ENCODE data around the gene SPATA22.
"Not testable (repeated sequence)": the region's sequence is repeated elsewhere in the genome, so short reads cannot be mapped to it uniquely, and the experiment has no call there.

SPATA22 gene

DNA sequence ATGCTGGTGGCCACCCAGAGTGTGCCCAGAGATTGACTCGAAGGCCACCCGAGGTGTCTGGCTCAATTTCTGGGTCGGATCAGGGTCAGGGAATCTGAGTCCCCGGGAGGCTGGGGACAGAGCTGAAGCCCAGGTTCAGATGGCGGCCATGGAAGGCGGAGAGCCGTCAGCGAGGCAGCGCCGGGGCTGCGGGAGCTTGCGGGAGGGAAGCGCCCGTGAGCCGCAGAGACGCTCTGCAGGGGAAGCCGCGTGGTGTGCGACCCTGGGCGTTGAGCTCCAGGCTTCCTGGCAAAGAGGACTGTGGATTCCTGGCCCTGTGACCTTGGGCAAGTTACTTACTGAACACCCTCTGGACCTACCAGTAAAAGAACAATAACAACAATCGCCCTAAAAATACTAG, 518 bp upstream of the SPATA22 start:
- Histone ChIP-seq H3K9me3 (replicated peaks; ENCODE audit: low read length) (no peaks in the 10 kb centered on the region), H3K9ac (ENCODE audit: low read depth, low read length) (no peak overlapping the region), H3K4me1 (ENCODE audit: control insufficient read depth, insufficient read depth, low read length) (no peaks in the 10 kb centered on the region), H3K36me3 (ENCODE audit: insufficient read depth, low read length) (no peaks in the 10 kb centered on the region), H3K4me2 (ENCODE audit: low read length) (no peak overlapping the region), H3K4me3 (ENCODE audit: low read length) (no peak overlapping the region), H3K27me3 (ENCODE audit: control insufficient read depth, insufficient read depth, low read length) (no peaks in the 10 kb centered on the region)

DNA sequence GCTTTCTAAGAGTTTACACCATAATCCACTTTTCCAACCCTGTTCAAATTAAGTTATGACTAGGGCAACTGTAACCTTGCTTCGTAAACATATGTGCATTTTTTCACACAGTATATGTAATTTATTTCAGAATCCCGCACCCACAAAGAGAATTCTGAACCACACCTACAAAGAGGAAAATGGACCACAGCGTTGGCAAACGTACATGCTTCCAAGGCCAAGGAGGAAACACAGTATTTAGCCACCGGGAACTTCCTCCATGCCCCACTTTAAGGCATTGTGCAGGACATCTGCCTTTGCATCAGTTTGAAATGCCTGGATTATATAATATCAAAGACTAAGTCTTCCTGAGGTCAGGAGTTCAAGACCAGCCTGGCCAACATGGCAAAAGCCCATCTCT, 2.1 kb downstream of the SPATA22 start:
- no peak overlapping the region for H3K4me2 ChIP-seq (ENCODE audit: low read length)
- no peaks in the 10 kb centered on the region for H3K9me3 ChIP-seq (replicated peaks; ENCODE audit: low read length)
- no peaks in the 10 kb centered on the region for H3K36me3 ChIP-seq (ENCODE audit: insufficient read depth, low read length)
- H3K4me3 ChIP-seq (ENCODE audit: low read length) = no peak overlapping the region
- H3K4me1 ChIP-seq (ENCODE audit: control insufficient read depth, insufficient read depth, low read length) = no peaks in the 10 kb centered on the region
- no peaks in the 10 kb centered on the region for H3K27me3 ChIP-seq (ENCODE audit: control insufficient read depth, insufficient read depth, low read length)
- H3K9ac ChIP-seq (ENCODE audit: low read depth, low read length) = no peak overlapping the region

DNA sequence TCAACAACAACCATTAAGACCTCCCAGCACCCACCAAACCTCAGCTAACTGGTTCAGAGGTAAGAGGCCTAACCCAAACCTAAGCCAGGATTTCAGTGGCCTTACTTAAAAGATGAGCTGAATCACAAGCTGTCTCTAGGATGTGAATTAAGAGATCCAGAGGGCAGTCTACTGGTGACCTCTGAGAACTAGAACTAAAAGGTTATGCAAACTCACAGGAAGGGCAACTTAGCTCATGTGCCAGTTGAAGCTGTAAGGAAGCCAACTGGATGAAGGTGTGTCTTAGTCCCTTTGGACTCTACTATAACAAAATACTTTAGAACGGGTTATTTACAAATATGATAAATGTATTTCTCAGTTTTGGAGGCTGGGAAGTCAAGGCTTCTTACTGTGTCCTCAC, 5.3 kb downstream of the SPATA22 start:
- H3K4me3 ChIP-seq (ENCODE audit: low read length); H3K27me3 ChIP-seq (ENCODE audit: control insufficient read depth, insufficient read depth, low read length); H3K4me2 ChIP-seq (ENCODE audit: low read length): not testable (repeated sequence)

DNA sequence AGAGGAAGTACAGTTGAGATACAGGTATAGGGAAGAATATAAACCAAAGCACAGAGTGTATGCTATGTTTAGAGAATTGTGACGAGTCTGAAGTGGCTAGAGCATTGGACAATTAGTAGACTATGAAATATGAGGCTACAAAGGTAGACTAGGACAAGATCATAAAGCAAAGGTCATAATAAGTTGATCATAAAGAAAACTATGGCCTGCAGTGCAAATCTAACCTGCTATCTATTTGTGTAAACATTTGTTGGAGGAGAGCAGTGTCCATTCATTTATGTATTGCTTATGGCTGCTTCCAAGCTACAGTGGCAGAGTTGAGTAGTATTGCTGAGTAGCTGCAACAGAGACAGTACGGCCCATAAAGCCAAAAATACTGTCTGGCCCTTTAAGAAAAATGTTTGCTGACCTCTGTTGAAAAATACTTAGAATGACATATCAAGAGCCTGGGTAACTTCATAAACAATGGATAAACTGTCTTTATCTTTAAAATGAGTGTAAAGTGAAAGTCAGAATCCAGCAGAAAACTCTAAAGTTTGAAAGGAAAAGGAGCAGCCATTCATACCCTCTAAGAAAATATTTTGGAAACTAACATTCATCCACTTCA, 23.5 kb downstream of the SPATA22 start:
- H3K36me3 ChIP-seq (ENCODE audit: insufficient read depth, low read length) = no peaks in the 10 kb centered on the region
- no peaks in the 10 kb centered on the region for H3K4me1 ChIP-seq (ENCODE audit: control insufficient read depth, insufficient read depth, low read length)
- H3K4me3 ChIP-seq (ENCODE audit: low read length) = no peak overlapping the region
- H3K9ac ChIP-seq (ENCODE audit: low read depth, low read length) = no peak overlapping the region
- no peaks in the 10 kb centered on the region for H3K27me3 ChIP-seq (ENCODE audit: control insufficient read depth, insufficient read depth, low read length)
- H3K9me3 ChIP-seq (replicated peaks; ENCODE audit: low read length) = no peaks in the 10 kb centered on the region
- no peak overlapping the region for H3K4me2 ChIP-seq (ENCODE audit: low read length)

More for the DNA sequence above, 5.3 kb downstream of the SPATA22 start:
- not testable (repeated sequence) for H3K4me1 ChIP-seq (ENCODE audit: control insufficient read depth, insufficient read depth, low read length); H3K36me3 ChIP-seq (ENCODE audit: insufficient read depth, low read length); H3K9ac ChIP-seq (ENCODE audit: low read depth, low read length); H3K9me3 ChIP-seq (replicated peaks; ENCODE audit: low read length)

DNA sequence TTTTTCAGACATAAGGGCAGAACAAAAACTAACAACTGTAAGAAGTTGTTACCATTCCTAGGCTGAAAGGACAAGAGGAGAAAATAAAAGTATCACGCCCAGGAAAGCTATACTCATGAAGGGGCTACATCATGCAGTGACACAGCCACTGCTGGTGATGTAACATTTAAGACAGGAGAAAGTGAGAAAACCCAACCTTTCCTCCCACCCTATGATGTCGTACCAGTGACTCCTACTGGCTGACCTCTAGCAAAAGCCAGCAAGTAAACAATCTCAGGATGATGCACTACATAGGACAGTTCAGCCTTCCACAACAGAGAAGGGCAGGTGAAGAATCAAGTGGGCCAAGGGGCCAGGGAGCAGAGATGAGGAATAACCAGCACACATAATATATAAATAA, 24.0 kb downstream of the SPATA22 start:
- Histone ChIP-seq H3K36me3 (ENCODE audit: insufficient read depth, low read length) (no peaks in the 10 kb centered on the region), H3K4me1 (ENCODE audit: control insufficient read depth, insufficient read depth, low read length) (no peaks in the 10 kb centered on the region), H3K4me2 (ENCODE audit: low read length) (no peak overlapping the region), H3K9ac (ENCODE audit: low read depth, low read length) (no peak overlapping the region), H3K4me3 (ENCODE audit: low read length) (no peak overlapping the region), H3K27me3 (ENCODE audit: control insufficient read depth, insufficient read depth, low read length) (peaks cover 1% of the 10 kb centered on the region), H3K9me3 (replicated peaks; ENCODE audit: low read length) (no peaks in the 10 kb centered on the region)

DNA sequence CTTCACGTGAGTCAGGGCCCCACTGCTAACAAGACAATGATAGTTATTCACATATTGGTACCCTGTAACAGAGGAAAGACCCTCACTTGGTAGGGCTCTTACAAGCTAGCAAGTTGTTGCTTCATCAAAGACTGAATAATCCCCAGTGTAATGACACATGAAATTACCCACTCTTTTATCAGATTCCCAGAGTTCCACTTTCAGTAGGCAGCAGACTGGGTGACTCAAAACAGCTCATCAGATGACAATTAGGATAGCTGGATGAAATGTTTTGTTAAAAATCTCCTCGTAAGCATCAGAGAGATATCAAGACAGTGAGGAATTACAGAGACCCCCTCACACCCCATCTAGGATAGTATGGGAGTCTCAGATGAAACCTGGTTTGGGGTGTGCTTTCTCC, 31.2 kb downstream of the SPATA22 start:
- Histone ChIP-seq H3K36me3 (ENCODE audit: insufficient read depth, low read length) (no peaks in the 10 kb centered on the region), H3K9ac (ENCODE audit: low read depth, low read length) (no peak overlapping the region), H3K27me3 (ENCODE audit: control insufficient read depth, insufficient read depth, low read length) (peaks cover 16% of the 10 kb centered on the region), H3K9me3 (replicated peaks; ENCODE audit: low read length) (no peaks in the 10 kb centered on the region), H3K4me2 (ENCODE audit: low read length) (no peak overlapping the region), H3K4me3 (ENCODE audit: low read length) (no peak overlapping the region), H3K4me1 (ENCODE audit: control insufficient read depth, insufficient read depth, low read length) (no peaks in the 10 kb centered on the region)

DNA sequence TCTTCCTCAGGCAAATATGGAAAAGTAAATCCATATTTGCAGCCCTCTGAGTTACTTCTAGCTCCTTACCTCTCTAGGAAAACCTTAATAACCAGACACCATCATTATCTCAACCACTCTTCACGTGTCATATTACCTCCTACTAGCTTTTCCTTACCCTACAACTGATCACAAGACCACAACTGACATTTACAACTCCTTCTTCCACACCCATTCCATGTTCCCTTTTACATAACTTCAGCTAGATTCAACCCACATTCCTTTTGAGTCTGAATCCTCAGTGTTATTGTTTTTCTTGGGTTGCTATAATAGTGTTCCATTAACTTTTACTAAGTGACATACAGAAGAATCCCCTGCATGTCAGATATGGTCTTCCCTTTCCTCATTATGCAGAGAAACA, 33.3 kb downstream of the SPATA22 start:
- Histone ChIP-seq H3K36me3 (ENCODE audit: insufficient read depth, low read length) (no peaks in the 10 kb centered on the region), H3K27me3 (ENCODE audit: control insufficient read depth, insufficient read depth, low read length) (peaks cover 16% of the 10 kb centered on the region), H3K4me2 (ENCODE audit: low read length) (no peak overlapping the region), H3K9ac (ENCODE audit: low read depth, low read length) (no peak overlapping the region), H3K4me1 (ENCODE audit: control insufficient read depth, insufficient read depth, low read length) (no peaks in the 10 kb centered on the region), H3K4me3 (ENCODE audit: low read length) (no peak overlapping the region), H3K9me3 (replicated peaks; ENCODE audit: low read length) (no peaks in the 10 kb centered on the region)

DNA sequence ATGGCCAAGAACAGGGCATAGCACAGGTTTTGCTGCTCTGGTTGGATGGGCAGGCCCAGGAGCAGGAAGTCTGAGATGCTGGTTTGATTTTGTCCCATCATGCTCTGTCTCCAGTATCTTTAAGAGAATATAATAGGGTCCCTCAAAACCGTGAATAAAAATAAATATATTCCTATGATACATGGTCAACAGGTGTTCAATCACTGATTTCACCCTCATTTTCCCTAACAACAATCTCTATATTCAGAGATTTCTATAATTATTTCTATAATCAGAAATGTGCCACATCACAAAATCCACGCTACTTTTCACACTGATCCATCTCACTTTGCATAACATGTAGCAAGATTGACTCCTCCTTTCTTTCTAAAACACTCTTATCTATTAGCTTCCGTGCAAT, 37.9 kb downstream of the SPATA22 start, which contains the start of gene OR1E2:
TSS of gene OR1E2 (minus strand) at position 101 of the 400 bp plus-strand sequence. CDS start at position 101, 0 bp downstream.
- no peaks in the 10 kb centered on the region for H3K9me3 ChIP-seq (replicated peaks; ENCODE audit: low read length)
- H3K4me1 ChIP-seq (ENCODE audit: control insufficient read depth, insufficient read depth, low read length) = no peaks in the 10 kb centered on the region
- H3K9ac ChIP-seq (ENCODE audit: low read depth, low read length) = no peak within 1 kb of the TSS
- H3K36me3 ChIP-seq (ENCODE audit: insufficient read depth, low read length) = no peaks in the 10 kb centered on the region
- no peak within 1 kb of the TSS for H3K4me2 ChIP-seq (ENCODE audit: low read length)
- no peak within 1 kb of the TSS for H3K4me3 ChIP-seq (ENCODE audit: low read length)
- H3K27me3 ChIP-seq (ENCODE audit: control insufficient read depth, insufficient read depth, low read length) = peaks cover 5% of the 10 kb centered on the region

DNA sequence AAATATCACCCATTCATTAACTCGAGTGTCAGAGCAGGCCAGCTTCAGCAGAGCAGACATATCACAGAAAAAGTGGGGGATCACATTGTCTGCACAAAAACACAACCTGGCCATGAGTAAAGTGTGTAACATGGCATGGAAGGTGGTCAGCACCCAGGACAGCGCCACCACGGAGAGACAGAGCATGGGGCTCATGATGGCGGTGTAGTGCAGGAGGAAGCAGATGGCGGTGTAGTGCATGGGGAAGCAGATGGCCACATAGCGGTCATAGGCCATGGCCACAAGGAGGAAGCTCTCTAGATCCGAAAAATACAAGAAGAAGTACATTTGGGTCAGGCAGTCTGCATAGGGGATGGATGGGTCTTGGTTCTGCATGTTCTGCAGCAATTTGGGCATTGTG, 38.4 kb downstream of the SPATA22 start:
- H3K9ac ChIP-seq (ENCODE audit: low read depth, low read length); H3K4me3 ChIP-seq (ENCODE audit: low read length): not testable (repeated sequence)

DNA sequence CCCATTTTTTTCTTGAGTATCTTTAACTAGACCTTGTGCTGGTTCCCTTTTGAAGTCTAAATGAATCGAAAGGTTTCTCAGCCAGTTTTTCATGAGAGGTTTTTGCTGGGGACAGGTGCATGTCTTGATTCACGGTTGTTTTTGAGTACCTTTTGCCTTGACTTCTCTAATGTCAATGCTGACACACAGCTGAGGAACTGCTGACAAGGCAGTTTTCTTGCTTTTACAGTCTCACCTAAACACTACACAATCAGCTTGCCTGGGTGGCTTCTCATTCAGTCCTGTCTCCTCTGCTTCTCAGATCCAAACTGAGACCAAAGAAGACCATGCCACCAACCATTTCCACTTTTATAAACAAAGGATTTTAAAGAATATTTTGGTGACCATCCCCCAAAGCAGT, 53.4 kb downstream of the SPATA22 start:
- Histone ChIP-seq H3K36me3 (ENCODE audit: insufficient read depth, low read length) (no peaks in the 10 kb centered on the region), H3K9me3 (replicated peaks; ENCODE audit: low read length) (no peaks in the 10 kb centered on the region), H3K27me3 (ENCODE audit: control insufficient read depth, insufficient read depth, low read length) (no peaks in the 10 kb centered on the region), H3K4me2 (ENCODE audit: low read length) (no peak overlapping the region), H3K4me3 (ENCODE audit: low read length) (no peak overlapping the region), H3K4me1 (ENCODE audit: control insufficient read depth, insufficient read depth, low read length) (no peaks in the 10 kb centered on the region), H3K9ac (ENCODE audit: low read depth, low read length) (no peak overlapping the region)

More for the DNA sequence above, 38.4 kb downstream of the SPATA22 start:
- H3K4me1 ChIP-seq (ENCODE audit: control insufficient read depth, insufficient read depth, low read length); H3K9me3 ChIP-seq (replicated peaks; ENCODE audit: low read length); H3K4me2 ChIP-seq (ENCODE audit: low read length); H3K36me3 ChIP-seq (ENCODE audit: insufficient read depth, low read length); H3K27me3 ChIP-seq (ENCODE audit: control insufficient read depth, insufficient read depth, low read length): not testable (repeated sequence)

DNA sequence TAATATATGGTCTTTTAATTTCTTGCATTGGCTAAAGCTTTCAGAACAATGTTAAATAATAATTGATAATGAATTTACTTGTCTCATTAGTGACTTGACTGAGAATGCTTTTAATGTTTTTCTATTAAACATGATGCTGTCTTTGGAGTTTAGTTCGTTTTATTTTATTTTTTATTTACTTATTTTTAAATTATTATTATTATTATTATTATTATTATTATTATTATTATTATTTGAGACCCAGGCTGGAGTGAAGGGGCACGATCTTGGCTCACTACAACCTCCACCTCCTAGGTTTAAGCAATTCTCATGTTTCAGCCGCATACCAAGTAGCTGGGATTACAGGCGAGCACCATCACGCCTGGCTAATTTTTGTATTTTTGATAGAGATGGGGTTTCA, 56.0 kb downstream of the SPATA22 start:
- Histone ChIP-seq H3K36me3 (ENCODE audit: insufficient read depth, low read length) (no peaks in the 10 kb centered on the region), H3K4me1 (ENCODE audit: control insufficient read depth, insufficient read depth, low read length) (no peaks in the 10 kb centered on the region), H3K9me3 (replicated peaks; ENCODE audit: low read length) (no peaks in the 10 kb centered on the region), H3K27me3 (ENCODE audit: control insufficient read depth, insufficient read depth, low read length) (no peaks in the 10 kb centered on the region), H3K9ac (ENCODE audit: low read depth, low read length) (no peak overlapping the region), H3K4me3 (ENCODE audit: low read length) (no peak overlapping the region), H3K4me2 (ENCODE audit: low read length) (no peak overlapping the region)

DNA sequence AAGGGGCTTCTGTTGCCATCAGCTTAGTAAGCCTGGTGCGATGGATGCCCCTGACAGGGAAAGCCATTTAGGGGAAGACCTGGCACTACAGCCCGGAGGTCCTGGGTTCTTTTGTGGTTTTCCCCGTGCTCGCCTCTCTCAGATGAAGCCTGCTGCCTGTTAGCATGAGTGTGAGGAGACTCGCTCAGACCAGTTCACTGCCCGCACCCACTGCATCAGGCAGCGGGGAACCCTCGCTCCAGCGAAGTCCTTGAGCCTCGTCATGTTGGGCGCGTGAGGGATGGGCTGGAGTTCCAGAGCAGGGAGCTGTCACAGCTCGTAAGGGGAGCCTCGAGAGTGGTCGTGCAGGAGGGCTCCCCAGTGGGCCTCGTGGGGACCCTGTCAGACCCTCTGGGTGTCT, 59.4 kb downstream of the SPATA22 start:
- not testable (repeated sequence) for H3K36me3 ChIP-seq (ENCODE audit: insufficient read depth, low read length); H3K27me3 ChIP-seq (ENCODE audit: control insufficient read depth, insufficient read depth, low read length); H3K4me3 ChIP-seq (ENCODE audit: low read length); H3K4me1 ChIP-seq (ENCODE audit: control insufficient read depth, insufficient read depth, low read length); H3K4me2 ChIP-seq (ENCODE audit: low read length); H3K9me3 ChIP-seq (replicated peaks; ENCODE audit: low read length); H3K9ac ChIP-seq (ENCODE audit: low read depth, low read length)
